ENCODE data around the gene TCP11L2.
A peak's percentile ranks its signal among the peaks of the same experiment; 100 is the strongest.

The TCP11L2 gene

GRCh38 chr12:106302401-106303201 is at the start of gene TCP11L2:
TSS of gene TCP11L2 (plus strand) at chr12:106302733. CDS start at chr12:106311076, 8,343 bp downstream.
- DNase-seq (ENCODE audit: low read depth), result peak; percentile 77

GRCh38 chr12:106254724-106255123 is 47.8 kb upstream of the TCP11L2 start:
- DNase-seq (ENCODE audit: low read depth), result no peak

- DNase-seq (ENCODE audit: low read depth), result no peak
Measured at GRCh38 chr12:106255493-106255892, 47.0 kb upstream of the TCP11L2 start.

GRCh38 chr12:106255952-106256351 is 46.6 kb upstream of the TCP11L2 start:
- no peak for DNase-seq (ENCODE audit: low read depth)

- no peak for DNase-seq (ENCODE audit: low read depth)
Measured at GRCh38 chr12:106256524-106256923, 46.0 kb upstream of the TCP11L2 start.

GRCh38 chr12:106258226-106258625 is 44.3 kb upstream of the TCP11L2 start:
- DNase-seq (ENCODE audit: low read depth), result no peak

GRCh38 chr12:106258935-106259334 is 43.6 kb upstream of the TCP11L2 start:
- DNase-seq (ENCODE audit: low read depth), result no peak

GRCh38 chr12:106265116-106265515 is 37.4 kb upstream of the TCP11L2 start:
- DNase-seq (ENCODE audit: low read depth), result no peak

GRCh38 chr12:106267535-106267934 is 35.0 kb upstream of the TCP11L2 start:
- DNase-seq (ENCODE audit: low read depth), result no peak

GRCh38 chr12:106269150-106269771 is 33.3 kb upstream of the TCP11L2 start:
- no peak for DNase-seq (ENCODE audit: low read depth)

- DNase-seq (ENCODE audit: low read depth), result no peak
Measured at GRCh38 chr12:106271575-106272505, 30.7 kb upstream of the TCP11L2 start.

GRCh38 chr12:106273491-106273890 is 29.0 kb upstream of the TCP11L2 start:
- DNase-seq (ENCODE audit: low read depth), result no peak

- DNase-seq (ENCODE audit: low read depth), result no peak
Measured at GRCh38 chr12:106274012-106274411, 28.5 kb upstream of the TCP11L2 start.

GRCh38 chr12:106274575-106275121 is 27.9 kb upstream of the TCP11L2 start:
- no peak for DNase-seq (ENCODE audit: low read depth)

GRCh38 chr12:106275458-106275857 is 27.1 kb upstream of the TCP11L2 start:
- DNase-seq (ENCODE audit: low read depth), result no peak

- DNase-seq (ENCODE audit: low read depth), result no peak
Measured at GRCh38 chr12:106276032-106276740, 26.3 kb upstream of the TCP11L2 start.

- no peak for DNase-seq (ENCODE audit: low read depth)
Measured at GRCh38 chr12:106280106-106280505, 22.4 kb upstream of the TCP11L2 start.

GRCh38 chr12:106281056-106281782 is 21.3 kb upstream of the TCP11L2 start:
- no peak for DNase-seq (ENCODE audit: low read depth)

- no peak for DNase-seq (ENCODE audit: low read depth)
Measured at GRCh38 chr12:106281804-106282203, 20.7 kb upstream of the TCP11L2 start.

GRCh38 chr12:106282457-106283097 is 20.0 kb upstream of the TCP11L2 start:
- no peak for DNase-seq (ENCODE audit: low read depth)
